Endothelial cell of umbilical vein (primary cell): Measurements from ENCODE around the gene PUS10.

Experiments used
- CTCF ChIP-seq, 2 donors: IDR thresholded peaks; 1 replicate in 1 of 2; 2 replicates in 1 of 2; pipeline ENCODE4 v1.5.1; 2011; ENCODE audit warnings: low read length in 2 of 2, mild to moderate bottlenecking in 2 of 2, moderate library complexity in 2 of 2, control low read depth in 1 of 2, inconsistent platforms in 1 of 2, low read depth in 1 of 2; ENCODE audit not compliant: insufficient read depth in 1 of 2; ENCODE audit errors: extremely low read depth in 1 of 2
- EZH2 ChIP-seq: IDR thresholded peaks from 2 replicates; pipeline ENCODE4 v1.6.1; 2012; ENCODE audit warnings: borderline replicate concordance, low read depth, mild to moderate bottlenecking, moderate library complexity, low read length, inconsistent platforms; ENCODE audit not compliant: severe bottlenecking
- FOS ChIP-seq: IDR thresholded peaks from 2 replicates; pipeline ENCODE4 v1.6.1; 2011; ENCODE audit warnings: mild to moderate bottlenecking, low read length, moderate library complexity, borderline replicate concordance; ENCODE audit not compliant: insufficient read depth
- MAX ChIP-seq: IDR thresholded peaks from 2 replicates; pipeline ENCODE4 v1.6.1; 2011; ENCODE audit not compliant: insufficient read depth, insufficient read length
- POLR2A ChIP-seq: IDR thresholded peaks from 2 replicates; pipeline ENCODE4 v1.6.1; 2012; ENCODE audit warnings: low read depth, mild to moderate bottlenecking, control low read depth, low read length
- POLR2AphosphoS5 ChIP-seq: IDR thresholded peaks from 2 replicates; pipeline ENCODE4 v1.6.1; 2012; ENCODE audit warnings: low read depth, mild to moderate bottlenecking, control low read depth, low read length, moderate library complexity; ENCODE audit not compliant: insufficient read depth

- TF ChIP-seq CTCF (IDR thresholded peaks at IDR 0.05; ENCODE audit: extremely low read depth in 1 of 2, insufficient read depth in 1 of 2, low read depth in 1 of 2, low read length in 2 of 2) (no peak), POLR2A (no peak), EZH2 (no peak), POLR2AphosphoS5 (no peak), MAX (no peak), FOS (no peak)
Measured at GRCh38 chr2:61045226-61045625, 27.2 kb upstream of the PUS10 start.
